ENCODE data around the gene NGF.

- TF ChIP-seq CTCF (IDR thresholded peaks at IDR 0.05 in 4 of 5, conservative IDR thresholded peaks at IDR 0.05 in 1 of 5) (no peak), POLR2A (IDR thresholded peaks at IDR 0.05) (no peak)
Observed at GRCh38 chr1:115286431-115287205, 51.4 kb downstream of the NGF start.

All from gastrocnemius medialis (tissue), 4 donors.